Measurements from ENCODE around the gene NOS1AP. TPM values are rescaled to one million over a fixed set of nuclear protein-coding genes. Genes with fewer than 3 reads are reported as not detected.

The NOS1AP gene
- total and polyA plus RNA-seq, 2 donors (not counting 3 experiments of a cell fraction or from before 2014, with no cell fraction given): 1.3 to 5.4 TPM

DNA sequence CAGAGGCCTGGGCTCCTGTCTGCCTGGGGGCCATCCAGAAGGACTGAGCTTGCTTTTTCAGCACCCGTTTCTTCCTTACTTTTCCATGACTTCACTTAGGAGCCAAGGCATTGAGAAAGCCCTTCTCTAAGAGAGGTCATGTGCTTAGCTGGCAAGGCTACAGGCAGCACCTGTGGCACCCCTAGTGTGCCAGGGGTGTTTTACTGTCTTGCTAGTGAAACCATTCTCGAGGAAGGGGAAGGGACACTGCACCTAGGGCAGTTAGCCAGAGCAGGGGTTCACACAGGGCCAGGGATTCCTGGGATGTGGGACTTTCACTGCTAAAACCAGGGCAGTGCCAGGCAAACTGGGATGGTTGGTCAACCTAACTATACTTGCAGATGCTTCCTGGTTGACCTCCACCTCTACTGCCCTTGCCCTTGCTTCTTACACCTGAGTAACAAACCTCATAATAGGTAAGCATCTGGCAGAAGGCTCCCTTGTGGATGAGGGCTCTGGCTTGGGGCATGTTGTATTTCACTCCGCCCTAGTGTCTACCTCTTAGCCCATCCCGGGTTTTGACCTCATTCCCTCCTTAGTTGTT is 69.2 kb downstream of the NOS1AP start:
- dilution Hi-C loops (cut with MboI; ENCODE audit: extremely low pct_ligation_motif_present, low sequenced_read_pairs): no loop called here
- FAIRE-seq: no peak

DNA sequence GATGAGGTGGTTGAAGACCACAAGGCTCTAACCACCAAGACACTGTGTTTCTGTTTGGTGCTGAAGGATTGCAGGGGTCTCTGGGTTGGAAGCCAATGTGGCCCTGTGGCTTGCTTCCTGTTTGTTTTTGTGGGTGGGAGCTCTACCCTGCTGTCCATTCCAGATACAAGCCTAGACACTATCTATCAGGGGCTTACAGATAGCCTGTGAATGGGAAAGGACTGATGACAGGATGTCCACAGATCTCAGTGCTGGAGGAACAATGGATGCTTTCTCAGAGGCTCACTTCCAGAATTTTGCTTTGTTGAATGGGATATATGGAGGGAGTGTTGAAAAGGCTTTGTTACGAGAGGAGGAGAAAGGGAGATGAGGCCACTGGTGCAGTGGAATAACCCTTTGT is 69.7 kb downstream of the NOS1AP start:
- Histone ChIP-seq H3K27ac (ENCODE audit: insufficient read depth, low read depth, low read length) (no peak overlapping the region), H3K36me3 (ENCODE audit: control insufficient read depth in 2 of 2, extremely low read depth in 1 of 2, insufficient read depth in 2 of 2, low read length in 2 of 2) (no peaks in the 10 kb centered on the region), H3K9me3 (replicated peaks; ENCODE audit: control insufficient read depth, insufficient read depth, low read length) (no peaks in the 10 kb centered on the region), H3K79me2 (ENCODE audit: control insufficient read depth, insufficient read depth, low read length) (no peaks in the 10 kb centered on the region), H4K20me1 (replicated peaks; ENCODE audit: control insufficient read depth, extremely low read depth, insufficient read depth, low read length) (no peaks in the 10 kb centered on the region), H3K9me1 (replicated peaks; ENCODE audit: control insufficient read depth, extremely low read depth, insufficient read depth, low read length) (no peaks in the 10 kb centered on the region), H3K4me1 (ENCODE audit: control insufficient read depth, extremely low read depth, insufficient read depth, low read length) (peaks cover 12% of the 10 kb centered on the region), H3K4me2 (ENCODE audit: insufficient read depth, low read length) (no peak overlapping the region), H2AFZ (ENCODE audit: low read depth, low read length) (no peak overlapping the region), H3K9ac (replicated peaks; ENCODE audit: extremely low read depth, insufficient read depth, low read length) (no peak overlapping the region), H3K27me3 (ENCODE audit: control insufficient read depth in 2 of 2, insufficient read depth in 2 of 2, low read length in 2 of 2) (no peaks in the 10 kb centered on the region), H3K4me3 (replicated peaks in 1 of 3; ENCODE audit: insufficient read depth in 1 of 3, low read depth in 1 of 3, low read length in 3 of 3) (no peak overlapping the region)
- ChIA-PET CTCF (no interaction called here), POLR2A (no interaction called here)
- FAIRE-seq (no peak), DNase-seq (ENCODE audit: low read depth, low spot score) (no peak)
- intact Hi-C loops (cut with micrococcal nuclease): no loop called here
- TF ChIP-seq JUN (IDR thresholded peaks at IDR 0.05; ENCODE audit: borderline replicate concordance, insufficient read depth, insufficient read length, low read depth) (no peak), MAX (IDR thresholded peaks at IDR 0.05; ENCODE audit: insufficient read depth, insufficient read length) (no peak), FOS (IDR thresholded peaks at IDR 0.05; ENCODE audit: borderline replicate concordance, insufficient read depth, low read length) (no peak), CTCF (IDR thresholded peaks at IDR 0.05; ENCODE audit: extremely low read depth in 1 of 2, insufficient read depth in 1 of 2, low read depth in 1 of 2, low read length in 2 of 2) (no peak), MYC (IDR thresholded peaks at IDR 0.05; ENCODE audit: low read depth, low read length) (no peak), POLR2A (IDR thresholded peaks at IDR 0.05; ENCODE audit: low read depth, low read length) (no peak), POLR2AphosphoS5 (IDR thresholded peaks at IDR 0.05; ENCODE audit: insufficient read depth, low read depth, low read length) (no peak), GATA2 (IDR thresholded peaks at IDR 0.05; ENCODE audit: insufficient read depth, insufficient read length, low read depth, low read length) (no peak), EZH2 (IDR thresholded peaks at IDR 0.05; ENCODE audit: borderline replicate concordance, low read depth, low read length, severe bottlenecking) (no peak)
- dilution Hi-C loops (cut with MboI; ENCODE audit: extremely low pct_ligation_motif_present, low sequenced_read_pairs): no loop called here
- no TSS peak for BruUV-seq (replicated peaks)

More for the DNA sequence above, 69.2 kb downstream of the NOS1AP start:
- H3K27me3 ChIP-seq (ENCODE audit: control insufficient read depth in 2 of 2, insufficient read depth in 2 of 2, low read length in 2 of 2): no peaks in the 10 kb centered on the region
- H4K20me1 ChIP-seq (replicated peaks; ENCODE audit: control insufficient read depth, extremely low read depth, insufficient read depth, low read length): no peaks in the 10 kb centered on the region
- ChIA-PET POLR2A (no interaction called here), CTCF (no interaction called here)
- H3K9me3 ChIP-seq (replicated peaks; ENCODE audit: control insufficient read depth, insufficient read depth, low read length): no peaks in the 10 kb centered on the region
- no peak for DNase-seq (ENCODE audit: low read depth, low spot score)
- BruUV-seq (replicated peaks): no TSS peak
- H3K9me1 ChIP-seq (replicated peaks; ENCODE audit: control insufficient read depth, extremely low read depth, insufficient read depth, low read length): no peaks in the 10 kb centered on the region
- peaks cover 14% of the 10 kb centered on the region for H3K4me1 ChIP-seq (ENCODE audit: control insufficient read depth, extremely low read depth, insufficient read depth, low read length)
- H3K4me3 ChIP-seq (replicated peaks in 1 of 3; ENCODE audit: insufficient read depth in 1 of 3, low read depth in 1 of 3, low read length in 3 of 3): no peak overlapping the region
- no peak overlapping the region for H3K9ac ChIP-seq (replicated peaks; ENCODE audit: extremely low read depth, insufficient read depth, low read length)
- no peaks in the 10 kb centered on the region for H3K79me2 ChIP-seq (ENCODE audit: control insufficient read depth, insufficient read depth, low read length)
- no peaks in the 10 kb centered on the region for H3K36me3 ChIP-seq (ENCODE audit: control insufficient read depth in 2 of 2, extremely low read depth in 1 of 2, insufficient read depth in 2 of 2, low read length in 2 of 2)
- H3K27ac ChIP-seq (ENCODE audit: insufficient read depth, low read depth, low read length): no peak overlapping the region
- no peak overlapping the region for H2AFZ ChIP-seq (ENCODE audit: low read depth, low read length)
- no peak overlapping the region for H3K4me2 ChIP-seq (ENCODE audit: insufficient read depth, low read length)
- intact Hi-C loops (cut with micrococcal nuclease): no loop called here
- TF ChIP-seq EZH2 (IDR thresholded peaks at IDR 0.05; ENCODE audit: borderline replicate concordance, low read depth, low read length, severe bottlenecking) (no peak), FOS (IDR thresholded peaks at IDR 0.05; ENCODE audit: borderline replicate concordance, insufficient read depth, low read length) (no peak), GATA2 (IDR thresholded peaks at IDR 0.05; ENCODE audit: insufficient read depth, insufficient read length, low read depth, low read length) (no peak), JUN (IDR thresholded peaks at IDR 0.05; ENCODE audit: borderline replicate concordance, insufficient read depth, insufficient read length, low read depth) (no peak), MYC (IDR thresholded peaks at IDR 0.05; ENCODE audit: low read depth, low read length) (no peak), POLR2AphosphoS5 (IDR thresholded peaks at IDR 0.05; ENCODE audit: insufficient read depth, low read depth, low read length) (no peak)
